ENCODE data around the gene NDUFB2.

NDUFB2 gene

DNA sequence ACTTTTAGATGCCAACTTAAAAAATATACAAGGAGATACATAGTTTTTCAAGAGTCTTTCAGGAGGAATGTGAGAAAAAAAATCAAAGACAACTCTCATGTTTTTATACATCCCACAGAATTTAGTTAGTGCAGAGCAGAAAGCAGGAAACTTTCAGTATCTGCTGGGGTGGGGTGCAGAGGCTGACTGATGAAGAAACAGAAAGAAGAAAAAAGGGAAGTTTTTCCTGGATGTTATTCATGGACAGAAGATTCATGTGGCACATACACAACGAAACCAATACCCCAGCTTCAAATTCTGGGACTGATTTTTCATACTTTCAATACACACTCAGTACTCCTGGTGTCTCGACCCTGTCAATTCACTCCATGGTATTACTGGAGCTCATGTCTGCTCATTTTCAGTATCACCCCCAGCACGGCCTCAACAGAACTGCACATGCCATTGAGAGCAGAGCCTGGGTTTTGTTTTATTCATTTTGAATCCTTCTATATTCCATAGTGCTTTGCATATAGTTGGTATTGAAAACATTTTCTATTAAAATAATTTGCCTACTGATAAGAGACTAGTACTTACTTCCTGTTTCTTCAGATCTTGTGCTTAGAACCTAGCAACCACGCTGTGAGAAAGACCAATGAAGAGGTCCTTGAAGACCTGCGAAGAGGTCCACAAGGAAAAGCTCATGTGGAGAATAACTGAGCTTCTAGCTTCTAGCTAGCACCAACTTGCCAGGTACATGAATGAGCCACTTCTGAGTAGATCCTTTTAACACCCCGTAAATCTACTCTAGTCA, 49.0 kb downstream of the NDUFB2 start:
- no peak for DNase-seq

DNA sequence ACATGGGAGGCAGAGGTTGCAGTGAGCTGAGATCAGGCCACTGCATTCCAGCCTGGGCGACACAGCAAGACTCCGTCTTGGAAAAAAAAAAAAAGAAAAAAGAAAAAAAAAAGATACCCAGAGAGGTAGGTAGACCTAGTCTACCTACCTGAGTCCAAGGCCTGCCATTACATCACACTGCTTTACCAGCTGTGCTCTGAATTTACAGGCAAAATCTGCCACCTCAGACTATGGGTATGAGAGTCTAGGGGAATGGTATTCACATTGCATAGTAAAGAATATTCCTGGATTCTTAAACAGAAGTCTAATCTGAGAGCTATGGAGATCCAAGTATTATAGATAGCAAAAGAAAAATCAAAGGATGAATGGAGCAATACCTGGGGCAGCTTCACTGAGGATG, 50.2 kb downstream of the NDUFB2 start:
- DNase-seq = no peak

DNA sequence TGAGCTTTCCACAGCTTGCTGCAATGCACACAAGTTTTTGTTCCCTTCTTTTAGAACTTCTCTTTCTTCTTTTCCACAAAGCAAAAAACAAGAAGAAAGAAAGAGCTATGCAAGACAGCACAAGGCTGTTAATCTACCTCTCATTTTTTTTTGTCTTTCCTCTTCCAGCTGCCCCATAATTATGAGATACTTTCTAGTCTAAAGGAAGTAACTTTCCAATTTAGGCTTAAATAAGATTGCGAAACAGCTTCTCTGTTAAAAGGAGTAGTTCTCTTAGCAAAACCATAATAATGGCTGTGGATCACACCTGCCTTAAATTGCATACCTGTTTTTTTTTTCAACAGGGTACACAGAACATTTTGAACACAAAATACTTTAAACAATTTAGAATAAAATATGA, 56.0 kb downstream of the NDUFB2 start:
- no peak for DNase-seq

DNA sequence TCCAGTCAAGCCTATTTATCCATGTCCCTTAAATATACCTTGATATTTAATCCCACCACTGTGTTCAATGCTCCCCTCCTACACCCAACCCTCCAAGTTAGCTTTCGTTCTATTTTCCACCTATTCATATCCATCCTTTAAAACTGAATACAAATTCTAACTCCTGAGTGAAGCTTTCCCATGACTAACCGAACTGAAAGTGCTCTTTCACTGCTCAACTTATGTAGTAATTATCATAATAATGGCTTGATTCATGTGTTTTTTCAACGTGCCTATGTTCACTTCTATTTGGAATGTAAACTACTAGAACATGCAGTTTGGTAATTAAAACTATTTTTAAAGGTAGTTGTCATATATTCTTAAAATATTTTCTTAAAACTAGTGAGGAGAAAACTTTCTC, 58.0 kb downstream of the NDUFB2 start:
- no peak for DNase-seq

Measured in SHP77 treated with DMSO at 0.1 percent for 48 hours (cell line).